SK-N-SH (cell line): ENCODE data around the gene LHX6. TPM values are rescaled to one million over a fixed set of nuclear protein-coding genes. Genes with fewer than 3 reads are reported as not detected.

ENCODE experiments used
- CTCF ChIA-PET: fragments of 300-600, 350-600 bp; formaldehyde crosslinking; extraction: SDS; loops from one replicate; lab custom pipeline; 2021; lab: Yijun Ruan, JAX
- POLR2A ChIA-PET: fragments of 350-600 bp; sonication (Branson Sonifier 250); formaldehyde crosslinking; extraction: SDS; loops from one replicate; lab custom pipeline; 2020; ENCODE audit warnings: antibody characterized with exemption, inconsistent platforms; lab: Yijun Ruan, JAX
- DNase-seq: peaks from one replicate; pipeline ENCODE4 v3.0.0; 2012
- H2AFZ ChIP-seq: fragments of 200-600 bp; sonication (generic); 2 replicates; pipeline ENCODE4 v1.8.1; 2016; ENCODE audit warnings: antibody characterized with exemption, mild to moderate bottlenecking, low read depth
- H3F3A ChIP-seq: fragments of 200-600 bp; sonication (generic); replicated peaks from 2 replicates; pipeline ENCODE3; 2016; ENCODE audit warnings: antibody characterized with exemption, mild to moderate bottlenecking; ENCODE audit not compliant: insufficient read depth
- H3K27ac ChIP-seq, 2 experiments: fragments of 200-500 bp in 1 of 2; fragments of 200-600 bp in 1 of 2; sonication (Bioruptor generic) in 1 of 2; sonication (generic), shearing (Covaris generic) in 1 of 2; 2 replicates each; pipeline versions ENCODE4 v1.5.1 to v1.6.1; 2014 to 2016; ENCODE audit warnings: low read depth in 2 of 2, inconsistent platforms in 1 of 2, low read length in 1 of 2, mild to moderate bottlenecking in 1 of 2, mixed read lengths in 1 of 2
- H3K27me3 ChIP-seq: fragments of 200-600 bp; sonication (generic), shearing (Covaris generic); 2 replicates; pipeline ENCODE4 v1.6.1; 2016; ENCODE audit warnings: mixed run types; ENCODE audit not compliant: insufficient read depth
- H3K36me3 ChIP-seq, 2 experiments: fragments of 200-500 bp in 1 of 2; fragments of 200-600 bp in 1 of 2; sonication (Bioruptor generic) in 1 of 2; sonication (generic) in 1 of 2; replicated peaks in 1 of 2; 2 replicates each; pipeline versions ENCODE3 to v1.5.1; 2014 to 2016; ENCODE audit warnings: low read length in 1 of 2, mild to moderate bottlenecking in 1 of 2; ENCODE audit not compliant: insufficient read depth in 2 of 2, control insufficient read depth in 1 of 2
- H3K4me1 ChIP-seq, 2 experiments: fragments of 200-500 bp in 1 of 2; fragments of 200-600 bp in 1 of 2; sonication (Bioruptor generic) in 1 of 2; sonication (generic), shearing (Covaris generic) in 1 of 2; 2 replicates each; pipeline versions ENCODE4 v1.5.1 to v1.6.1; 2014 to 2016; ENCODE audit warnings: low read depth in 1 of 2, low read length in 1 of 2, mixed run types in 1 of 2; ENCODE audit not compliant: insufficient read depth in 2 of 2, control insufficient read depth in 1 of 2
- H3K4me2 ChIP-seq: fragments of 200-600 bp; sonication (generic), shearing (Covaris generic); 2 replicates; pipeline ENCODE4 v1.6.1; 2017; ENCODE audit warnings: mixed run types
- H3K4me3 ChIP-seq, 2 experiments: fragments of 200-500 bp in 1 of 2; fragments of 200-600 bp in 1 of 2; sonication (Bioruptor generic) in 1 of 2; sonication (generic), shearing (Covaris generic) in 1 of 2; 2 replicates each; pipeline versions ENCODE4 v1.5.1 to v1.8.1; 2014 to 2016; ENCODE audit warnings: low read depth in 2 of 2, inconsistent platforms in 1 of 2, low read length in 1 of 2, mild to moderate bottlenecking in 1 of 2, mixed read lengths in 1 of 2, moderate library complexity in 1 of 2
- H3K79me2 ChIP-seq: fragments of 200-600 bp; sonication (generic); 2 replicates; pipeline ENCODE4 v1.8.1; 2017; ENCODE audit warnings: mild to moderate bottlenecking; ENCODE audit not compliant: insufficient read depth
- H3K9ac ChIP-seq: fragments of 200-600 bp; sonication (generic); 2 replicates; pipeline ENCODE4 v1.6.1; 2017; ENCODE audit warnings: mixed run types
- H3K9me2 ChIP-seq: fragments of 200-600 bp; sonication (generic); 2 replicates; pipeline ENCODE4 v1.6.1; 2017; ENCODE audit warnings: mixed run types
- H3K9me3 ChIP-seq: fragments of 200-600 bp; sonication (generic); 2 replicates; pipeline ENCODE4 v1.6.1; 2017; ENCODE audit warnings: mixed run types, mild to moderate bottlenecking, moderate library complexity
- H4K20me1 ChIP-seq: fragments of 200-600 bp; sonication (generic); 2 replicates; pipeline ENCODE4 v1.6.1; 2017; ENCODE audit warnings: mild to moderate bottlenecking, mixed run types; ENCODE audit not compliant: insufficient read depth
- CHD2 ChIP-seq: fragments of 150-350 bp; IDR thresholded peaks from 2 replicates; pipeline ENCODE4 v1.6.1; 2018; ENCODE audit warnings: low read length; ENCODE audit not compliant: partially characterized antibody
- CTCF ChIP-seq: fragments of 200-600 bp; sonication (generic); IDR thresholded peaks from 2 replicates; pipeline ENCODE4 v1.6.1; 2017; ENCODE audit warnings: antibody characterized with exemption, mild to moderate bottlenecking, moderate library complexity
- EZH2phosphoT487 ChIP-seq: fragments of 200-600 bp; sonication (generic); IDR thresholded peaks from 2 replicates; pipeline ENCODE4 v1.6.1; 2017; ENCODE audit warnings: low read depth, mixed run types, mild to moderate bottlenecking, antibody characterized with exemption, moderate library complexity, borderline replicate concordance
- FOSL2 ChIP-seq: IDR thresholded peaks from 2 replicates; pipeline ENCODE4 v1.4.0; 2012; ENCODE audit warnings: low read depth, mild to moderate bottlenecking, moderate library complexity, borderline replicate concordance
- FOXJ3 ChIP-seq: sonication (generic); formaldehyde crosslinking; IDR thresholded peaks from 2 replicates; pipeline ENCODE4 v1.5.1; 2020; ENCODE audit warnings: mild to moderate bottlenecking, missing genetic modification reagents
- GABPA ChIP-seq: IDR thresholded peaks from 2 replicates; pipeline ENCODE4 v1.4.0; 2012; ENCODE audit warnings: low read depth, mild to moderate bottlenecking
- GATA2 ChIP-seq: sonication (generic); formaldehyde crosslinking; IDR thresholded peaks from 2 replicates; pipeline ENCODE4 v1.5.0; 2020; ENCODE audit warnings: mild to moderate bottlenecking, missing genetic modification reagents
- IRF3 ChIP-seq: fragments of 150-350 bp; IDR thresholded peaks from 2 replicates; pipeline ENCODE4 v1.6.1; 2016; ENCODE audit warnings: mild to moderate bottlenecking, low read depth, low read length
- JUND ChIP-seq: IDR thresholded peaks from 2 replicates; pipeline ENCODE4 v1.4.0; 2012
- MAX ChIP-seq: IDR thresholded peaks from 2 replicates; pipeline ENCODE4 v1.4.0; 2012; ENCODE audit warnings: low read depth
- MEF2A ChIP-seq: IDR thresholded peaks from 2 replicates; pipeline ENCODE4 v1.4.0; 2012; ENCODE audit warnings: low read depth, borderline replicate concordance
- MXI1 ChIP-seq: IDR thresholded peaks from 2 replicates; pipeline ENCODE4 v1.6.1; 2012; ENCODE audit warnings: mild to moderate bottlenecking, low read depth, low read length, improper control_type of control experiment
- NRF1 ChIP-seq: IDR thresholded peaks from 2 replicates; pipeline ENCODE4 v1.6.1; 2012; ENCODE audit warnings: low read depth, mild to moderate bottlenecking, low read length
- POLR2AphosphoS5 ChIP-seq: IDR thresholded peaks from 2 replicates; pipeline ENCODE4 v1.6.1; 2012; ENCODE audit warnings: low read depth, low read length
- RCOR1 ChIP-seq: fragments of 150-350 bp; IDR thresholded peaks from 2 replicates; pipeline ENCODE4 v1.6.1; 2017; ENCODE audit warnings: antibody characterized with exemption, low read length
- RXRA ChIP-seq: IDR thresholded peaks from 2 replicates; pipeline ENCODE4 v1.4.0; 2012; ENCODE audit warnings: low read depth, mild to moderate bottlenecking, borderline replicate concordance
- SIN3A ChIP-seq: IDR thresholded peaks from 2 replicates; pipeline ENCODE4 v1.6.1; 2012; ENCODE audit warnings: low read depth, mild to moderate bottlenecking, low read length, moderate library complexity, borderline replicate concordance
- TEAD4 ChIP-seq: IDR thresholded peaks from 2 replicates; pipeline ENCODE4 v1.4.0; 2012; ENCODE audit warnings: mild to moderate bottlenecking, borderline replicate concordance; ENCODE audit not compliant: insufficient read depth
- USF1 ChIP-seq: IDR thresholded peaks from 2 replicates; pipeline ENCODE4 v1.4.0; 2012; ENCODE audit warnings: low read depth, borderline replicate concordance
- YY1 ChIP-seq: IDR thresholded peaks from 2 replicates; pipeline ENCODE4 v1.4.0; 2012; ENCODE audit warnings: low read depth, mild to moderate bottlenecking
- ZBTB33 ChIP-seq: IDR thresholded peaks from 2 replicates; pipeline ENCODE4 v1.4.0; 2012; ENCODE audit warnings: low read depth, borderline replicate concordance
- WGBS: methylation state at CpG from one replicate; pipeline ENCODE4 v1.1.6; 2017; ENCODE audit warnings: low lambda C conversion rate; 5-methylcytosine and 5-hydroxymethylcytosine counted together
- polyA plus RNA-seq, 3 experiments: library from polyadenylated mRNA; depleted of rRNA; stranded (reverse); fragments of >200 nt; gene quantifications; 2 replicates each; pipeline ENCODE4 v1.2.3, GENCODE V29; 2012

The LHX6 gene
- polyA plus RNA-seq, 1 of the 3 experiments (the other 2 are of a cell fraction): 0.02 TPM

GRCh38 chr9:122179054-122179689, 49.6 kb downstream of the LHX6 start (continued):
- no peak for TF ChIP-seq FOXJ3 (CRISPR knock-in tag)
- no peak for TF ChIP-seq CHD2
- no peak for TF ChIP-seq RXRA
- no peak for TF ChIP-seq YY1
- TF ChIP-seq POLR2AphosphoS5: no peak
- no peak for TF ChIP-seq EZH2phosphoT487
- no peak for TF ChIP-seq MXI1

- H3K4me2 ChIP-seq: no peak overlapping the region
- H3K27ac ChIP-seq: no peak overlapping the region
- H3F3A ChIP-seq: no peaks in the 10 kb centered on the region
- no peaks in the 10 kb centered on the region for H3K9me3 ChIP-seq
- H3K9ac ChIP-seq: no peak overlapping the region
- no peaks in the 10 kb centered on the region for H3K4me1 ChIP-seq
- 57% methylated on average over 2 of the region's 2 CpGs for WGBS
- H4K20me1 ChIP-seq: no peaks in the 10 kb centered on the region
- H3K36me3 ChIP-seq: no peaks in the 10 kb centered on the region
- ChIA-PET POLR2A (no interaction called here), CTCF (interaction anchor here (1.2 kb wide), 1 partner anchor 52 kb away, joined by 3 read pairs; no protein-coding TSS in a partner anchor)
- TF ChIP-seq SIN3A (no peak), POLR2AphosphoS5 (no peak), MEF2A (no peak), GABPA (no peak), IRF3 (no peak), MAX (no peak), USF1 (no peak), RCOR1 (no peak), CTCF (no peak), GATA2 (CRISPR knock-in tag) (no peak), ZBTB33 (no peak), JUND (no peak), TEAD4 (no peak), FOXJ3 (CRISPR knock-in tag) (no peak), YY1 (no peak), FOSL2 (no peak), NRF1 (no peak)
- peaks cover 32% of the 10 kb centered on the region; the same call in 1 of the 2 replicates for H3K27me3 ChIP-seq
- no peak overlapping the region for H2AFZ ChIP-seq
- DNase-seq: no peak
- no peak overlapping the region for H3K4me3 ChIP-seq
- H3K79me2 ChIP-seq: no peaks in the 10 kb centered on the region
- H3K9me2 ChIP-seq: no peaks in the 10 kb centered on the region
These were observed 51.8 kb downstream of the LHX6 start for GRCh38 chr9:122176916-122177315.
